Islet precursor cell (in vitro differentiated cells): ENCODE measurements around the gene CTTNBP2NL.

Experiments
- DNase-seq: peaks from one replicate; pipeline ENCODE4 v3.0.0-alpha.2; 2018

Gene CTTNBP2NL

GRCh38 chr1:112395821-112396652, at the start of gene CTTNBP2NL:
CTTNBP2NL (plus strand) TSS chr1:112396214; CDS start chr1:112416166, 19,952 bp downstream.
- DNase-seq: peak; percentile 99

DNA sequence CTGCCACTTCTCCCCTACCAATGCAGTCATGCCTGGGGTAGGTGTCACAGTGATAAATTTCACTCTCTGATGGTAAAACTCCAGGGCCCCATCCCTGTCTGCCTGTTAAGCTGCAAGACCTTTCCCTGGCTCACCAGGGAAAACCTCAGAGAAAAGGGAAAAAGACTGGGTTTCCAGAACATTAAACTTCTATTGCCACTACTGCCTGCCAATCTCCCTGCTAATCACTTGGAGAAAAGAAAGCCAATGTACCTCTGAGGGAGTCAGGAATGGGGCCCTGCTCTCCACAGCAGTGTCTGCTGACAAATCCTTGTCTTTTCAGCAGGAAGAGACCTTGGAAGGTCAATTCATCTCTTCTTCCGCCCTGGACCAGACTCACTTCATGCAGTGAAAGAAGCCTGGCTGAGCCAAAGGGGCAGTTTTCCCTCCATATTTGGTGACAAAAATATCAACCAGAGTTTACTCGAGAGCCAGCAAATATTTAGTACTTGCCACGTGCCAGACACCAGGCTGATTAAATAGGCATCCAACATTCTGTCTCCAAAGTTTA, 49.1 kb upstream of the CTTNBP2NL start:
- no peak for DNase-seq

GRCh38 chr1:112356765-112357164, 39.2 kb upstream of the CTTNBP2NL start:
- DNase-seq: no peak

- DNase-seq: no peak
Measured at GRCh38 chr1:112357467-112357866, 38.5 kb upstream of the CTTNBP2NL start.

DNA sequence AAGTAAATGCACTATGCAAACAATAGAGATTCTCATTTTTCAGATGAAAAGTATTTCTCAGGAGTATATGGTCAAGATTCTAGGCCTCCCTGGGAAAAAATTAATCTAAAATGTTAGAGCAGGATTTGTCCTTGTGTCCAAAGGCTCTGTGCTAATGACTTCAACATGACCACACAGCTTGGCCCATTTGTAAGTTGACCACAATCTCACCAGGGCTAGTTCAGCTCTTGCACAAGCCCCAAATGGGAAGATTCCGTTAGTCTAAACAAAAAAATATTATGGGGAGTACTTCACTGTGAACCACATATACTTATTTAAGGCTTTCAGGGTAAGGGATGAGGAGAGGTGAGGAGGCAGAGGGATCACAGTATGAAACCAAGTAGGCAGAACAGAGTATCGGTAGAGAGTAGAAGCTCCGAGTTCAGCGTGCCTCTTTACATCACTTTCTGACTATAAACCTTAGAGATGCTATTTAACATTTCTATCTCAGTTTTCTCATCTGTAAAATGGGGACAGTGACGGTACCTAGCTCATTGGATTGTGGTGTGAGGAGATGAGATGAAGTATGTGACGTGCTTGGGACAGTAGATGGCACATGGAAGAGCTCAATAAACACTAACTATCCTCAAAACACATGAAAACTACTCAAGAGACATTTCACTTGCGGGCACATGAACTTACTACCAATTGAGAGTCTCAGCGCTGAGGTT, 37.8 kb upstream of the CTTNBP2NL start:
- no peak for DNase-seq

DNA sequence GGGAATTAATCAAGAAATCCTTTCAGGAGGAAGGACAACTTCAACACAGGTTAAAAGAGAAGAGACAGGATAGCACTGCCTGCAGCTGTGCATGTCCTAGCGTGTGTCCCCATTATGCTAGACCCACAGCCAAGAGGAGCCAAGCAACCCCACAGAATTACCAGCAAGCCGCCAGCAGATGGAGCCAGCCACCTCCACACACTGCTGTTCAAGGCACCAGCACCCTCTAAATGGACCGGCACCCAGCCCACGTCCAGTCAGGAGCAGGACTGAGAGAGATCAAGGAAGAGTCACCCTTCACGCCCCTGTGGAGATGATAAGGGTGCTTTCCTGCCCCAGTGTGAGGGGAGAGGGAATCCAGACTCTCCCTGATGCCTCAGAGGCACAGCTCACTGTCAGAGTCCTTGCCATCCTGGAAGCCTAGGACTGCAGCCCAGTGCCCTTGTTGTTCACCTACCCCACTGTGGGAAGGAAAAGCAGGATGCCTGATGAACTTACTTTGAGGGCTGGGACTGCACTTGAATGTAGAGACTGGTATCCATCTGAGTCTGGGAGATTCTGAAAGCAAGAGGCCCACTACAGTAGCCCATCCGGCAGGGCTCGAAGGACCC, 37.1 kb upstream of the CTTNBP2NL start:
- peak; percentile 84 for DNase-seq

- DNase-seq: peak; percentile 94
Measured at GRCh38 chr1:112359961-112360767, 35.9 kb upstream of the CTTNBP2NL start.

DNA sequence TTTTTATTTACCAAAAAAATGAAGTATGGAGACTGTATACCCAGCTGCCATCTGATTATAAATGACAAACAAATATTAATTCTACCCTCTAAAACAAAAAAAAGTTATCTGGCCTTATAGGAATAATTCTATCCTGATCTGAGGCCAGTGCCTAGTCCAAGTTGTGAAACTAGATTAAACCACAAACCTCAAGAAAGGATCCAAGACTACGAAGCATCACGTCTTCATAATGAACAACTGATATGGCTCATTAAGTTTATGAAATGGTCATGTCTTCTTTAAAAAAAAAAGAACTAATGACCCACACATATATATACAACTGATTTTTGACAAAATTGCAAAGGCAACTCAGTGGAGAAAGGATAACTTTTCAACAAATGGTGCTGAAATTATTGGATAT, 32.4 kb upstream of the CTTNBP2NL start:
- no peak for DNase-seq

DNA sequence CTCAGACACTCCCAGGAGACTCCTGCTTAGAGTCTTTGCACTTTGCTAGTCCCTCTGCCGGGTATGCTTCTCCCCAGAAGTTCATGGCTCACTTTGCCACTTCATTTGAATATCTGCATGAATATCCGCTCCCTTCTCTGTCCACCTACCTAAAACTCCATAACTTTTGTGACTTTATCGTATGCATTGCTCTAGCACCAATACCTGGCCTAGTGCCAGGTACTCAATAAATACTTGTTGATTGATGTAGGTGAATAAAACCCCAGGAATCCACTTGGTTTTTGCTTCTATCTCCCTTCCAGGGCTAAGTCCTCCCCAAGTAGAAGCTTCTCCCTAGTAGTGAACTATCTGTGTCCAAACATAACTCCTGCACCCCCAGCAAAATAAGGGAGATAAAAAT, 27.8 kb upstream of the CTTNBP2NL start:
- DNase-seq: no peak

DNA sequence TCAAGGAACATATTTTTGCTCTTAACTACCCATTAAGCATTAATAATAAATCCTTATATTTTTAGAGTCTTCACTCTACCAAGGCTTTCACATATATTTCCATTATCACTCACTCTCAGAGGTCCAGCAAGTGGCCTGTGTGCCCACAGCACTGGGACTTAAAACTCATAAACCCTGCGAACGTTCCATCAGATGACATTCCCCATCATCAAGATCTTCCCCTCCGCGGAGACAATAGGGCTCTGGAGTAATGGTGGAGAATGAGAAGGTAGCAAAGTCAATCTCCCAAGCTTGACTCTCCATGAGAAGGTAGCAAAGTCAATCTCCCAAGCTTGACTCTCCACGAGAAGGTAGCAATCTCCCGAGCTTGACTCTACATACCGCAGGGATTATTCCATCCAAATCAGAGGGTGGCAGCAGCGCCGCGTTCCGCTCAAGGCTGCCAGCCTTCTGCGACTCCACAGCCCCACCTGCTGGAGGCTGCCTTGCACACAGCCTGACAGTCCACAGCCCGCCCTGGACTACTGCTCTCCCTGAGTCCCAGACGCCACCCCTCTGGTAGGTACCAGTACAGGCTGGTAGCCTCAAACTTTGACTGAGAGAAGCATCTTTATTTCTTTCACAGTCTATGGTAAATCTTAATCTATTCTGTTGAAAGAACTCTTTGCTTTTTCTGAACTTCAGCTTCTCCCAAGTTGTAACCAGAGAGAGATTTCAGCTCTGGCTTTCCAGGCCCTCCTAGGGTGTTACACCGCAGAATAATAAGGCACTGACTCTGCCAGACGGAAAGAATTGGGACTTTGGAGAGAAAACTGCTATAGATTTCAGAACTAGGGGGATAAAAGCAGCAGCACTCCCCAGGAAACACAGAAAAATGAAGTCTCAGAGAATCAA, 26.4 kb upstream of the CTTNBP2NL start:
- DNase-seq: peak; percentile 93

- no peak for DNase-seq
Measured at GRCh38 chr1:112370996-112371395, 25.0 kb upstream of the CTTNBP2NL start.

GRCh38 chr1:112371775-112372174, 24.2 kb upstream of the CTTNBP2NL start:
- no peak for DNase-seq

- DNase-seq: no peak
Measured at GRCh38 chr1:112373806-112374205, 22.2 kb upstream of the CTTNBP2NL start.

GRCh38 chr1:112375701-112376100, 20.3 kb upstream of the CTTNBP2NL start:
- no peak for DNase-seq

DNA sequence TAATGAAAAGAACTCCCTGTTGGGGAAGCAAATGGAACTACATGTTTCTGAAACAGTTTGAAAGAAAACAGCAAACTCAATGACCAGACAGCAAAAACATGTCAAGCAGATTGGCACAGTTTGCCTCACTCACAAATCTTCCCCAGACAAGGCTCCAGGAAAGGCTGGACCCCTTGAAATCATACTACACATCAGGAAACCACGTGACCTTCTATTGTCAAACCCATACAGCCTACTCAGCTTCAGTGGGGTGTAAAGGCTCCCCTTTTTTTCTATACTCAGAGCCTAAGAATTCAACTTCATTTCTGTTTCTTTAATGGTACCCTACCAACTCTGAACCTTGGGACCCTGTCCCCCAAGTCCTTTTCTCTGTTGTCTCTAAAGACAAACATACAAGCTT, 15.7 kb upstream of the CTTNBP2NL start:
- no peak for DNase-seq

- DNase-seq: no peak
Measured at GRCh38 chr1:112381324-112382076, 14.5 kb upstream of the CTTNBP2NL start.

DNA sequence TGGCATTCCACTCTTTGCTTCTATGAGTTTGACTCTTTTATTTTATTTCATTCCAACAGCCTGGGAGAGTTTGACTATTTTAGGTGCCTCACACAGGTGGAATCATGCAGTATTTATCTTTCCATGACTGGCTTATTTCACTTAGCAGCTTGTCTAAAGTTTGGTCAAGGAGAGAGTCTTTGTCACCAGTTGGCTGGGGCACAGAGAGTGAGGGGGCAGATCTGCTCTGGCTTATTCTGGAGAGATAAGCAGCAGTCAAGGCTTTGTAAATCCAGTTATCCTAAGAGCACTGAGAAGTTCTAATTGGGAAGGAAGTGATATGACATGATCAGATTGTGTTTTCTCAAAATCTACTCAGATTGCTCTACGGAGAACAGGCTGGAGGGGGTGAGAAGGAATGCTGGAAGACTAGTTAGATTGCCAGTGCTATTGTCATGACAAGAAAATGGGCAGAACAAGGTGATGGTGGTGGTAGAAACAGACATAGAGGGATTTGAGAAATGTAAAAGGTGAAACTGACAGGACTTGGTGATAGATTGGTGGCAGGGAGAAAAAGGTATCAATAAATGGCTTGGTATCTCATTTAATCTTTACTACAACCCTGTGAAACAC, 12.1 kb upstream of the CTTNBP2NL start:
- no peak for DNase-seq

GRCh38 chr1:112386024-112386723, 9.8 kb upstream of the CTTNBP2NL start:
- no peak for DNase-seq

DNA sequence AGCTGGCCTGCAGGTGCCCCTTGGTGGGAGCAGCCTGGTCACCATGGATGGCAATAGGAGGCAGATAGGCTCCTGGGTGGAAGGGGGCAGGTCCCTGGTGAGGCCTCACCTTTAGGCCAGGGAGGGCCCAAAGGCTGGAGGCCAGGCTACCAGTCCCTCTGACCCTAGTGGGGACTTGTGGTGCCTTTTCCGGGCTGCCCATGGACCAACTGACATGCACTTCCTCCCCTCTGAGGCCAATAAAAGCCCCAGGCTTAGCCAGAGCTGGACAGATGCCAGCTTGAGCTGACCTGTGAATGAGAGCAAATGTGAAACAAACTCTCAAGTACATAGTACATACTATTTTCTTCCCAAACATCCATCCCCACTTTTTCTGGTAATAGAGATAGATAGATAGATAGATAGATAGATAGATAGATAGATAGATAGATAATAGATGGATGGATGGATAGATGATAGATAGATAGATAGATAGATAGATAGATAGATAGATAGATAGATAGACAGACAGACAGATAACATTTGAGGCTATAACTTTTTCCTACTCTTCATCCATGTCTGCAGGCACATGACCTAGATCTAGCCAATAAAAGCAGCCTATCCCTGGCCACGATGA, 9.2 kb upstream of the CTTNBP2NL start:
- no peak for DNase-seq
